DMS153 (cell line): ENCODE results near the gene URGCP.

Source experiments
- DNase-seq: peaks from one replicate; lab custom pipeline; 2025; lab: John Stamatoyannopoulos, UW

Gene URGCP, protein sequence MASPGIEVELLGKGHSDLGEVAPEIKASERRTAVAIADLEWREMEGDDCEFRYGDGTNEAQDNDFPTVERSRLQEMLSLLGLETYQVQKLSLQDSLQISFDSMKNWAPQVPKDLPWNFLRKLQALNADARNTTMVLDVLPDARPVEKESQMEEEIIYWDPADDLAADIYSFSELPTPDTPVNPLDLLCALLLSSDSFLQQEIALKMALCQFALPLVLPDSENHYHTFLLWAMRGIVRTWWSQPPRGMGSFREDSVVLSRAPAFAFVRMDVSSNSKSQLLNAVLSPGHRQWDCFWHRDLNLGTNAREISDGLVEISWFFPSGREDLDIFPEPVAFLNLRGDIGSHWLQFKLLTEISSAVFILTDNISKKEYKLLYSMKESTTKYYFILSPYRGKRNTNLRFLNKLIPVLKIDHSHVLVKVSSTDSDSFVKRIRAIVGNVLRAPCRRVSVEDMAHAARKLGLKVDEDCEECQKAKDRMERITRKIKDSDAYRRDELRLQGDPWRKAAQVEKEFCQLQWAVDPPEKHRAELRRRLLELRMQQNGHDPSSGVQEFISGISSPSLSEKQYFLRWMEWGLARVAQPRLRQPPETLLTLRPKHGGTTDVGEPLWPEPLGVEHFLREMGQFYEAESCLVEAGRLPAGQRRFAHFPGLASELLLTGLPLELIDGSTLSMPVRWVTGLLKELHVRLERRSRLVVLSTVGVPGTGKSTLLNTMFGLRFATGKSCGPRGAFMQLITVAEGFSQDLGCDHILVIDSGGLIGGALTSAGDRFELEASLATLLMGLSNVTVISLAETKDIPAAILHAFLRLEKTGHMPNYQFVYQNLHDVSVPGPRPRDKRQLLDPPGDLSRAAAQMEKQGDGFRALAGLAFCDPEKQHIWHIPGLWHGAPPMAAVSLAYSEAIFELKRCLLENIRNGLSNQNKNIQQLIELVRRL

DNA sequence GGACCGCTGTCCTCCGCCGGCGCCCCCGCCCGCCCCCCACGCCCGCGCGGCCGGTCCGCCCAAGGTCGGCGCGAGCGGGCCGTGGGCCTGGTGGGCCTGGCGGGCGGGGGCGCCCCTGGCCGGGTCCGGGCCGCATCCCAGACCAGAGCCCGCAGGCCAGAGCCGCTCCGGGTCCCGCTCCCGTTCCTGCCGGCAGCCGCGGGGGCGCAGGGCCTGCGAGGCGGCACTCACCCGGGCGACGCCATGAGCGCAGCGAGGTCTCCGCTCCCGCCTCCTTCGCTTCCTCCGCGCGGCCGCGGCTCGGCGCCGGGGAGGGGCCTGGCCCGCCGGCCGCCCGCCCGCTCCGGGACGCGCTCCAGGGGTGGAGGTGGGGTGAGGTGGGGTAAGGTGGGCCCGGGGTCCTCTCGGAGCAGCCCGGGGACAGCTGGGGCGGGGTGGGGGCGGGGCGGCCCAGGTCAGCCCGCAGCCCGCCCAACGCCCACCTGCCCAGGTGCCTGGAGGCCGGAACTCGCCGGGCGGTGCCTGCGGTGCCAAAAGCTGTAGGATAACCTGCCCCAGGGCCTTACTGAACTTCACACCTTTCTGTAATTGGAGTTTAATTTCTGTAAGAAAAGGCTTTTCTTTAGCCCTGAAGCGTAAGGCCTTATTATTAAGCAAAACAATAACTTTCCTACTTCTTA lies at the start of gene URGCP:
Gene URGCP, minus strand, starts transcription at position 266 of the 680 bp plus-strand sequence. Its CDS starts 21 bp downstream, at position 245.
- no peak for DNase-seq

DNA sequence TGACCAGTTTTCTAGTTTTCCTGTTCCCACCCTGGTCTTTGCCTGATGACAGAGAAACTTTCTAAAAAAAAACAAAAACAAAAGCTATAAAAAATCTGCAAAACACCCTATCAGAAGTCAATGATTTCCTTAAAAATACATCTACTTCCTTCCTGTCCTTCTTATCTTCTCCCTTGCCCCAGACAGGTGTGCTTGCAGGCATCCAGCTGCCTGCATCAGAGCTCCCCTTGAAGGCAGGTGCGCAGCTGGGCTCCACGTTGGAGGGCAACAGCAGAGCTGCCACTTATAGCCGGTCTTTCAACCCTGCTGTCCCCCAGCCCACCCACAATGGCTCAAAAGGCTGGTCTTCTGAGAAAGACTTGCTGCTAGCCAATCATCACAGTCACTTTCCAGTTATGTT lies 49.6 kb upstream of the URGCP start:
- no peak for DNase-seq

DNA sequence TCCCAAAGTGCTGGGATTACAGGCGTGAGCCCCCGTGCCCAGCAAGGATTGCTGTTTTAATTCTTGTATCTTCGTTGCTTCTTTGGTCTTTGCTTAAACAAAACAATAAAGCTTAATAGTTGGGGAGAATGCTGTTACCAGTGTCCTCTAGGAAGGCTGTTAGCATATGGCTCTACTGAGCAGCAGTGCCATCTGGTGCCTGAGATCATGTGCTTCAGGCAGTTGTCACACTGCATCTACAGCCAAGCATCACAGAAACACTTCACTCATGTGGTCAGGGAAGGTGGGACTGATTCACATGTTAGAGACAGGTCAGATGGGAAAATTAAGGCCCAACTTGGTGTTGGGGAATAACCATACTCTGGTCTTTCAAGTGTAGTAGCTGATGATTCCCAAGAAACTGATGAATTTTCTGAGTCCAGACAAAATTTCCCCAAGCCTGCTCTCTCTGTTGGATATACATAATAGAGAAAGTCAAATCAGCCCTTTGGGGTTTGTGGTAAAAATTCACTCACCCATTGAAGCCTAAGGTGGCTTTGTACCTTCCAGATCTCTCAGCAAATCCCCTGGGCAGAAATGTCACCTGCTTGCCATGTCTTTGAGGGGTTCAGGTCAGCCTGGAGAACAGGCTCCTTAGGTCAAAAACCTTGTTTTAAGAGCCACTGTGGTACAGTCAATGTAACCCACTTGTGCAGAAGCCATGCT lies 48.3 kb upstream of the URGCP start:
- DNase-seq: peak; percentile 28

DNA sequence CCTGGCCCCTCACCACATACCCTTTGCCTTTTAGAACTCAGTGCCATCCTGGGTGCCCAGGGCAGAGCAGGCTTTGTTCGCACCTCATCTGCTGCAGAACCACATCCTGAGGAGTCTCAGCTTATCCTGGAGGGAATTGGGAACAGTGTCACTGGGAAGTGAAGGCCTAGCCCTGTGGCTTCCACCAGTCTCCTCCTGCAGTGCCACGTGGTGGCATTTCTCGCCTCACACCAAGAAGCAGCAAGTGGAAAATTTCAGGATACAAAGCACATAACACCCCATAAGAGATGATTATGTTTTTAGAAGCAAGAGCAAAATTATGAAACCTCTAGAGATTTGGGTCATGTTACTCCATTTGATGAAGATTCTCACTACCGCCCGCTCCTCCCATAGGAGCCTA lies 46.7 kb upstream of the URGCP start:
- no peak for DNase-seq

DNA sequence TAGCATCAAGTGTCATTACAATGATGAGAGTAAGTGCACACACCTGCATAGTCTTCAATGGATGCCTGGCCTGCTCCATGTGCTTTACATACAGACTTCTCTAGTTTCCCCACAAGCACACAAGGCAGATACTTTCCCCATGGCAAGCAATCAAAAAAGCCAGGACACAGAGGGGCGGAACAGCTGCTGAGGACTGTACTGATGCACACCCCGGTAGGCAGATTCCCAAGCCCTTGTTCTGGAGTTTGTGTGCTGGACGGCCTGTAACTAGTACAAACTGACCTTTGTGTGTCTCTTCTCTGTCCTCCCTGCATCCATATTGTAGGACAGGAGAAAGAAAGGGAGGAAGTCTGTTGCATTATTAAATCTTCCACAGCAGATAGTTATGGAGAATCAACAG lies 45.6 kb upstream of the URGCP start:
- no peak for DNase-seq

DNA sequence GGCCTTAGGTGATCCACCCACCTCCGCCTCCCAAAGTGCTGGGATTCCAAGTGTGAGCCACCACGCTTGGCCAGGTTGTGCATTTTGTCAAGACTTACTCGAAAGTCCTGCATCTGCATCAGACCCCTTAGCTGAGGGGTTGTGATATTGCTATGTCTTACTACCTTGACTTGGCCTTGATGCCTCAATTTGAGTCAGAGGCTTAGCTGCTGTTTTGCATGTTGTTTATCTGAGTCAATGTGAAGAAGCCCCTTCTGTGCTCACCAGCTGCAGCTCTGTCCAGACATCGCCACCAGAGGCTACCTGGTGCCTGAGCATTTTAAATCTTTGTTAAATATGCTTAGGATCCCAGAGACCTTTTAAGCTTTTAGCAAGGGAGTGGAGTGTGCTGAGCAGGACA lies 37.9 kb upstream of the URGCP start:
- DNase-seq: no peak

DNA sequence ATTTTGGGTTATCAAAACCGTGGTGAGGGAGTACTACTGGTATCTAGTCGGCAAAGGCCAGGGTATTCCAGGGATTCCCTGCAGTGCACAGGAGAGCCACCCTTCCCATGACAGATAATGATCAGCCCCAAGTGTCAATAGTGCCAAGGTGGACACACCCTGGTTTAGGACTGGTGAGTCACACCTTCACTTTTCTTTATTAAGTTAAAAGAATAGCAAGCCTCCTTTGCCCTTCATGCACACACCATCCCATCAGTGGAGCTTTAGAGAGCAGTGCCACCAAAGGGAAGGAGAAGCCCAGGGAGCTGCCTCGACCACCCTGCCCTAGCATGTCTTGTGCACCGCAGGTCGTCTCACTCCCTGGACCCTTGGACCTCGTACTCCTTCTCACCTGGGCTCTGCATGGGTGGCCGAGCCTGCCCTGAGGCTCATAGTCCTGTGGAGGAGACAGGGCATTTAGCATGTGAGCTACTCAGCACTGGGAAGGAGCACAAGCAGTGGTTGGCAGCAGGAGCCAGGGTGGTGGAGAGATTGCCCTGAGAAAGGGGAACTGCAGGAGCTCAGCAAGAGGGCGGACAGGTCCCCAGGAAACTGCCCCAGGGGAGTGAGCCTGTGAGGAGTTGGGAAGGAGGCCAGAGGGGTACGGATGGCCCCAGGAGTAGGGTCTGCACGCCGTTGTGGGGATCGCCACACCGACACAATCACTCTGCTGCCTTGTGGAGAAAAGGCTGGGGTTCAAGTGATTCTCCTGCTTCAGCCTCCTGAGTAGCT lies 37.2 kb upstream of the URGCP start:
- DNase-seq: no peak

DNA sequence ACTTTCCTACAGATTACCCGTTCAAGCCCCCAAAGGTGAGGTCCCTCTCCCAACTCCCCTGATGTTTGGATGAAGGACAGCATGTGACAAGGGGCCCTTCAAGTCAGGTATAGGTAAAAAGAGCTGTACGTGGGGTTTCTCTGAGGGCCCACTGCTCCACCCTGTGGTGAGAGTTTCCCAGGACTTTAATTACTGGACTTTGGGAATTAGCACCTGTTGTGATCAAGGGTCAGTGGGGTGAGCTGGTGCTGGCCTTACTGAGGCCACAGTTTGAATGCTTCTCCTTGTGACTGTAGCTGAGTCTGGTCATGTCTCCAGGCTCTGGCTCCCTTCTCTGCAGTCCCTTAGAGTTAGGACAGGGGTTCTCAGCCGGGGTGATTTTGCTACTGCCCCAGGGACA lies 36.6 kb upstream of the URGCP start:
- DNase-seq: no peak

DNA sequence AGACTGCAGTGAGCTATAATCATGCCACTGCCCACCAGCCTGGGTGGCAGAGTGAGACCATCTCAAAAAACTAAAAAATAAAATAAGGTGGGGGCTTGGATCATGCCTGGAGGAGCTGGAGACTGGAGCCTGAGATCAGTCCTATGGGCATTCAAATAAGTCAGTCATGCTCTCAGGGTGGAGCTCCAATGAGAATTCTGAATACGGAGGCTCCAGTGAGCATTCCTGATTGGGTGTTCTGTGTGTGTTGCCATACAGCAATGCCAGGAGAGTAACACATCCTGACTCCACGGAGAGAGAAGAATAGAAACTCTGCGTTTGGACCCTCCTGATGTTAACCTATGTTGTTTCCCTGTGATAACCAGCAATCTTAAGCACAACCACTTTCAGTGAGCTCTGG lies 35.9 kb upstream of the URGCP start:
- DNase-seq: no peak

DNA sequence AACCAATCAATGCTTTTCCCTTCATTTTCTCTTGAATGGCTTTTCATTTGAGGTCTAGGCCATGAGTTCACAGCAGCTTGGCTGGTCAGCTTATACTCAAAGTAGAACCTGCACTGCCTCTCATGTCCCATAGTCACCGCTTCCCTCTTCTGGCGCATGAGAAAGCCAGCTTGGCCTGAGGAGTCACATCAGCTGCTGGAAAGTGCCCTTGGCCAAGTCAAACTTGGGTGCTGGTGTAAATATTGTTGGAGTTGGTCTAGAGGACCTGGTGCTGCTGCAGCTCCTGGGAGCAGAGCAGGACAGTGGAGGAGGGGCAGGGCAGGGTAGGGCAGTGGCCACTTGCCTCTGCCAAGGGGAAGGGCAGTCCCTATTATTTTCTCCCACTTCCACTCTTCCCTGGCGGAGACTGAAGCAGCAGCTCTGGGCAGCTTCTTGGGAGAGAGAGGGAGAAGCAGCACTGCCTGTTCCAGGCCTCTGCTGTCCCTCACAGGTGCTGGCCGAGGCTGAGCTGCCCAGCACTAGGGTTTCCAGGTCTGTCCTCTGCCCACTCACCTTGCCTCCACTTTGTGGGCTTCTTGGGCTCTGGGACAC lies 32.6 kb upstream of the URGCP start:
- no peak for DNase-seq

DNA sequence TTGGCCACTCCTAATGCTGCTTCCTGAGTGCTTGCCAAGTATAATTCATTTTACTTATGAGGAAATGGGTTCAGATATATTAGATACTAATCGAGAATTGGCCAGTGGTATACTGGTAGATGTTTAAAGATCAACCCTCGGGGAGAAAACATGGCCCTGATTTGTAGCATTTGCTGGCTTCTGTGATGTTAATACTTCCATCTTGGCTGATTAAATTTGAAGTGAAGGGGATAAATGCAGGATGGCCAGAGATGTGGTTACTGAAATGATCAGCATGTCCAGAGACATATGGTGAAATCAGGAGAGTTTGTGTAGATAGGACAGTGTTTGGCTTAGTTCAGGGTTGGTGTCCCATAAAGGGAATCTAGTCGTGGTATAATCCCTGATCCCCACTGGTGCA lies 31.0 kb upstream of the URGCP start:
- DNase-seq: no peak

DNA sequence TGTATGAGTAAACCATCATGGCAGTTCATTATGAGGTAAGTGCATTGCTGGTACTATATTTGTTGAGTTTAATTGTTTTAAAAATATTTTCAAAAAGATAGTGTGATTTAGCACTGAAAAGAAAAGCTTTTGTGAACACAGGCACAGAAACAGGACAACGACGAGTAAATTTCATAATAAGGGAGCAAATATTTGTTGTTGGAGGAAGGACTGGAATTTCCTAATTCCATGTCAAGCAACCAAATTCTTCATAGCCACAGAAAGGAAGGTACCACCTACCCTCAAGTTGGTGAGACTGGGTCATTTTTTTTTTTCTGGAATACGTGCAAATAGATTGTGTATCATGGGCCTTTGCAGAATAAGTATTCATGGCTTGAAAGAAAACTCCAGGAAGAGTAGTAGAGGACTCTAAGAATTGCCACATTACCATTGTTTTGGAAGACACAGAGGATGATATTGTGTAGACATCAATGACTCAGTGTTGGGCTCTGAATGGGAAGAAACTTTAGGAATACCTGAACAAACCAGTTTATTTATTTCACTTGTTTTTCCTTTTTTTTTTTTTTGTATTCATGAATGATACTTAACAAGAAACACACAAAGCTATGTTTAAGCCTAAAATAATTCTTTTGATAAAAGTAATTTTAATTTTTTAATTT lies 27.6 kb upstream of the URGCP start:
- DNase-seq: no peak

DNA sequence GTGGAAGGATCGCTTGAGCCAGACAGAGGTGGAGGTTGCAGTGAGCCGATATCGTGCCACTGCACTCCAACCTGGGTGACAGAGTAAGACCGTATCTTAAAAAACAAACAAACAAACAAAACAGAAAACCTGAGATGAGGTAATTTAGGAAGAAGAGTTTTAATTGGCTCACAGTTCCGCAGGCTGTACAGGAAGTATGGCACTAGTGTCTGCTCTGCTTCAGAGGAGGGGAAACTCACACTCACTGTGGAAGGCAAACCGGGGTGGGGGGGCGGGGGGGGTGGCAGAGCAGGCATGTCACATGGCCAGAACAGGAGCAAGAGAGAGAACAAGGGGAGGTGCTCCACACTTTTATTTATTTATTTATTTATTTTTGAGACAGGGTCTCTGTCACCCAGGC lies 24.9 kb upstream of the URGCP start:
- no peak for DNase-seq

DNA sequence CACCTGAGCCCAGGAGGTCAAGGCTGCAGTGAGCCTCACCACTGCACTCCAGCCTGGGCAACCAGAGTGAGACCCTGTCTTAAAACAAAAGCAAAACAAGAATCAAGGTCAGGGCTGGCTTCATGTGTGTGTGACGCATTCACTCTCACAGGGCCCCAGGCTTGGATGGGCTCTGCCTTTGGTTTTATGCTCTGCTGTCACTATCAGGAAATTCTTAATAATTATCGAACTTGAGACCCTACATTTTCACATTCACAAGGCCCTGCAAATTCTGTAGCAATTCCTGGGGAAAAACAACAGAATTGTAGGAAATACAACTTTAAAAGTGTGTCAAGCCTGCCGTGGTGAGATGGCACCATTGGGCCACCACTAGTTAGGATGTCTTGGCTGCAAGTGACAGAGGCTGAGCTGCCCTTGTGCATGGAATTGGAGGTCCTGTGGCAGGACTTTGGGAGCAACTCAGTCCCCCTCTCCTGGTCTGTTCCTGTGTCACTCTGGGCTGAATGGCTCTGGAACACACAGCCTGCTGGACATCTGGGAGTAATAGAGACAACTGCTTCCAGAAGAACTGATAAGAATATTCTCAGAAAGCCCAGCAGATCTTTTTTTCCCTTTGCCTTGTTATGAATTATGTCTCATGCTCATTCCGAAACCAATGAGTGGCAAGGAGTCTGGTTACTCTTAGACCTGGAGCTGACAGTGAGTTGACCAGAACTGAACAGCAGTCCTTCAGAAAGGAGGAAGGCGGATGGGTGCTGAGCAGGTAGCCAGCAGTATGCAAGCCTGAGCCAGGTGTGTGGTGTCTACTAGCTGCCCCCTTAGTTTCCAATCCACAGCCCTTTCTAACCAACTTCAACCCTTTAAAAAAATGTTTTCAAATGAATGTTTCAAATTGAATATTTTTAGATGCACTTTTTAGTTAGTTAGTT lies 23.4 kb upstream of the URGCP start:
- no peak for DNase-seq

DNA sequence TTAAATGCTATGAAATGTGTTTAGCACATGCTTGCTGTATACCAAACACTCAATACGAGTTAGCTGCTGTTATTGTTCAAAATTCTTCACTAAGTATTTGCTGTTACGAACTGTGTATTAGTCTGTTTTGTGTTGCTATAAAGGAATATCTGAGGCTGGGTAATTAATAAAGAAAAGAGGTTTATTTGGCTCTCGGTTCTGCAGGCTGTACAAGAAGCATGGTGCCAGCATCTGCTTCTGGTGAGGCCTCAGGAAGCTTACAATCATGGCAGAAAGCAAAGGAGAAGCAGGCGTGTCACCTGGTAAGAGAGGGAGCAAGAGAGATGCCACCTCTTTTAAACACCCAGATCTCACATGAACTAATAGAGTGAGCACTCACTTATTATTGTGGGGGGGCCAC lies 21.4 kb upstream of the URGCP start:
- no peak for DNase-seq

DNA sequence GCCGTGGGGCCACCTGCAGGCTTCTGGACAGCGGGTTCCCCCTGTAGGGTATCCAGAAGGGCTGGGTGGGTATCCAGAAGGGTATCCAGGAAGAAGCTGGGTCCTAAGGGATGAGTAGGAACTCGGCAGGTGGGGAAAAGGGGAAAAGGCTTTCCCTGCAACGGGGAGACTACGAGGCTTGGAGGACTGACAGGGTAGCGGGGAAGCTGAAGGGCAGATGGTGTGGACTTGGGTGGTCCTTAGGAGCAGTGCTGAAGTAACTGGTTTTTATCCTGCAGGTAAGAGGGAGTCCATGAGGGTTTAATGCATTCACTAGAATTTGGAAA lies 20.4 kb upstream of the URGCP start:
- no peak for DNase-seq

DNA sequence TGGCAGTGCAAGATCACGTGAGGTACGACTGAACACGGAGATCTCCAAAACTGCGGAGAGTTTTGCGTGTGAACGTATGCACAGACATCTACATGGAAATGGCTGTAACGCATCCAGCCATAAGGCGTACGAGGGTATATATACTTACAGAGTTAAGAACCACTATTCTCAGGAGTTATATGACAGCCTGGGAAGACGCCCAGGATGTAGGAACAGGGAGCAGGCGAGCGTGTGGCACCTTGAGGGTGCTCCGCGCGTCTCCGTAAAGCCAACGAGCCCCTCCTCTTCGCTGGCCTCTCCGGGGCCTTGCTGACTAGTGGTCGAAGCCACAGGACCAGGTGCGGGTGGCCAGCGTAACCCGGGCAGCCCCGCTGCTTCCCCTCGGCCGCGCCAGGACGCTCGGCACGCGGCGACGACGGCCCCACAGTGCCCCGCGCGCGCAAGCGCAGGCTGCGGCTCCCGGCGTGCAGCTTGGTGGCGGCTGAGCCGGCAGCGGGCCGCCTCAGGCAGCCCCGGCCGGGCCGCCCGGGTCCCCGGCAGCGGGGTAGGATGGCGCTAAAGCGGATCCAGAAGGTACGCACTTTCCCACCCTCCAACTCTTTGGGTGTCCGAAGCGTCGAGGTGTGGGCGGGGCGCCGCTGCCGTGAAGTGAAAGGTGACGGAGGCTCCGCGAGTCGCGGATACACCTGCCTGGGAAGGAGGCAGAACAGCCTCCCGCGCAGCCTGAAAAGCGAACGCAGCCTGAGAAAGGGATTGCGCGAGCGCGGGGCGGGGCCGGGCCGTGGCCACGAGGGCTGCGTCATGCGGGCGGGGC lies 19.8 kb upstream of the URGCP start, which contains the start of gene UBE2D4:
Gene UBE2D4, plus strand, starts transcription at position 453 of the 814 bp plus-strand sequence. Its CDS starts 97 bp downstream, at position 550.
- DNase-seq: peak; percentile 82

DNA sequence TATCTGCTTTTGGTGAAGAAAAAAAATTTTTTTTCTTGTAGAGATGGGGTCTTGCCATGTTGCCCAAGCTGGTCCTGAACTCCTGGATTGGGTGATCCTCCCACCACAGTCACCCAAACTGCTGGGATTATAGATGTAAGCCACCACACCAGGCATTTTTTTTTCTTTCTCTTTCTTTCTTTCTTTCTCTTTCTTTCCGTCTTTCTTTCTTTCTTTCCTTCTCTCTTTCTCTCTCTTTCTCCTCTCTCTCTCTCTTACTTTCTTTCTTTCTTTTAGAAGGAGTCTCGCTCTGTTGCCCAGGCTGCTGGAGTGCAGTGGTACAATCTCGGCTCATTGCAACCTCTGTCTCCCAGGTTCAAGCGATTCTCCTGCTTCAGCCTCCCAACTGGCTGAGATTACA lies 16.3 kb upstream of the URGCP start:
- no peak for DNase-seq
